Right kidney (tissue), 1 donor: Measurements from ENCODE around the gene OVCA2.

Experiments
- DNase-seq: peaks from one replicate; pipeline ENCODE4 v3.0.0-alpha.2; 2016

The OVCA2 gene

DNA sequence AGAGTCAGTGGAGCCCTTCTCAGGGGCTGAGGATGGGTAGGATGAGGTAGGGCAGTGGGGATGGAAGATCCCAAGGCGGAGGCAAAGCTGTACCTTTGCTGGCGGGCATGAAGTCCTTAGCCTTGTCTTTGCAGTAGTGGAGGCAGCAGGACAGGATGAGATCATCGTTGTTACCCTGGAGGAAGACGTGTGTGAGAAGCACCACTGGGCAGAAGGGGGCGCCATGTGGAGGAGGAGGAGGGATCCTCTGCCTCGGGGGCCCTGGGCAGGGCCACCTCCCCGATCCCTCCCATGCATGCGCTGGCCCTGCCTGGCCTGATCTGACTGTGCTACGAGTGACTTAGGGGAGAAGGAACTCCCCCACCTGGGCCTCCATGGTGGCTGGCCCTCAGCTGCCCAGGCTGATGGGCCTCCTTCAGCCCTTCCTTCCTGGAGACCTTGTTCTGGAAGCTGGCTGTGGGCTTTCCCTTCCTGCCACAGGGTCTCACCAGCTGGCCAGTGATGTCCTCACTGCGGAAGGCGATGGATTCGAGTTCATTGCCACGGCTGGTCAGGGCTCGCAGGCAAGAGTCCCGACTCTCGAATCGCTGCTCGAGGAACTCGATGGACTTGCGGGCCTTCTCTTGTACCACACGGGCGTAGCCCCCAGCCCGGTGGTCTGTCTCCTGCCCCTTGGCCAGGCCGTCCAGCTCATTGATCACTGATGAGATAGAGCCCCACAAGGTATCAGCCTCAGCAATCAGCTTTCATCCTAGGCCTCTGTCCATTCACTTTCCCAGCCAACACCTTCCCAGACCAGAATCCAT, 23.4 kb downstream of the OVCA2 start:
- DNase-seq, result peak; percentile 22

DNA sequence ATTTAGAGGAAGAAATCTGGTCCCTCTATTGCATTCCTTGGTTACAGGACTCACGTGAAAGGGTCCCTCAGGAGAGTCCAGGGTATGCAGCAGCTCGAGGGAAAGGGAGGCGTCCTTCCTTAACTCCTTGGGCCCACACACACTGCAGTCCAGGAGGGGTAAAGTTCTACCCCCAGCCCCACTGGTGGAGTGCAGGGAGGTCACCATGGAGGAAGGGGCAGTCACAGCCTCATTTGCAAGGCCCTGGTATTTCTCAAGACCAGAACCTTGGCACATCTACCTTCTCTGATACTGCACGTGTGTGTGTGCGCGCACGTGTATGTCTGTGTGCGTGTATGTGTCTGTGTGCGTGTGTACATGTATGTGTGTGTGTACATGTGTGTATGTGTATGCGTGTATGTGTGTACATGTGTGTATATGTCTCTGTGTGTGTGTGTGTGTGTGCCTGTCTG, 24.2 kb downstream of the OVCA2 start:
- DNase-seq, result peak; percentile 26

DNA sequence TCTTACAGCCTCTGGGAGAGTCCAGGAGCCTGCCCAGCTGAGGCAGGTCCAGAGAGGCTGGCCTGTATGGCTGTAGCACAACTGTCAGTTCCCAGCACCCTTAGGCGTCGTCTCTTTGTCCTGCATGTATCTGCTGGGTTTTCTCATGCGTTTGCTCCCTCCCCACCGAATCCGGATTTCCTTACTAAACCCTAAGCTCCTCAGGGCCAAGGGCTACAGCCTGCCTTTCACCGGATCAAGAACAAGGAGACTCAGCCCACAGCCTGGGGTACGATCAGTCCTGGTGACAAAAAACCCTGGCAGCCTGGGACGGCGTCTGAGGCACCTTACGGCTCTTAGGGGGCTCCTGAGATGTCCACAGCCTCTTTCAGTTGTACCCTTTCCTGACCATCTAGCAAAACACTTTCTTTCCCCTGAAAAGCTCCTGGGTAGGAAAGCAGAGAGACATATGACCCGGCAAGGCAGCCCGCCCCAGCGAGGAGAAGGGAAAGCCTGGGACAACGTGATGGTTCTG, 25.3 kb downstream of the OVCA2 start:
- DNase-seq, result peak; percentile 40

DNA sequence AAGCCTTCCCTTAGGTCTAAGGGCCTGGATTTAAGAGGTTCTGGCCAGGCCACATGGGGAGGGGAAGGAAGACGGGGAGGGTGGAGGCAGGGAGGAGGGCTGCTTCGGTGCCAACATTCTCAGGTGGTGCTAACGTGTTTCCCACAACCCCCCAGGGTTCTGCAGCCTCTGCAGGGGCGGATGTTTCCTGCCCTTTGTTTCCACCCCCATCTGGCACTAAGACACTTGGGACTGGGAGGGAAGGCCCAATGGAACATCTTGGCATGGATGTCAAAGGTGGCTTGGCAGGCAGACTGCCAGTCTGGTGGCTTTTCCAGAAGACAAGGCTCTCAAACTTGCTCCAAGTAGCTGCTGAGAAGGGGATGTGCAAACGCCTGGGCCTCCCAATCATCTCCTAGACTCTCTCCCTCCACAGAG, 25.8 kb downstream of the OVCA2 start:
- no peak for DNase-seq

DNA sequence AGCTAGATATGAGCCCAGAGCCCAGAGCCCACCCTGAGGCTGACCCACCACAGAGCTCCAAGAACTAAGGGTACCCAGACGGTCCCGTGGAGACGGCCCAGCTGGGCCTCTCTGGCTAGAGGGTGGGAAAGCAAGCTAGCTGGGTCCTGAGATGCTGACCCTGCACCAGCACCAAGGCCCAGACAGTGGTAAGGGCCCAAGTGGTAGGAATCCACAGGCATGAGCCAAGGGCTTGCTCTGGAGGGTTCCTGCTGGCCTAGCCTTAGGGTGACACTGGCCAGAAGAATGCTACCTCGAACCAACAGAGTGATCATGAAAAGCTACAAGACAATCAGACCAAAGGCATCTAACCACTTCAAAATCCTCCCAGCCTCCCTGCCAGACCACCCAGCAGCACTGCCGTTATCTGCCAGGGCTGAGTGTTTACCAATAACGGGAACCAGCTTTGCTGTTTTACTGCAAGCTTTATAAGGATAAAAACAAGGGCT, 26.3 kb downstream of the OVCA2 start:
- DNase-seq, result no peak

DNA sequence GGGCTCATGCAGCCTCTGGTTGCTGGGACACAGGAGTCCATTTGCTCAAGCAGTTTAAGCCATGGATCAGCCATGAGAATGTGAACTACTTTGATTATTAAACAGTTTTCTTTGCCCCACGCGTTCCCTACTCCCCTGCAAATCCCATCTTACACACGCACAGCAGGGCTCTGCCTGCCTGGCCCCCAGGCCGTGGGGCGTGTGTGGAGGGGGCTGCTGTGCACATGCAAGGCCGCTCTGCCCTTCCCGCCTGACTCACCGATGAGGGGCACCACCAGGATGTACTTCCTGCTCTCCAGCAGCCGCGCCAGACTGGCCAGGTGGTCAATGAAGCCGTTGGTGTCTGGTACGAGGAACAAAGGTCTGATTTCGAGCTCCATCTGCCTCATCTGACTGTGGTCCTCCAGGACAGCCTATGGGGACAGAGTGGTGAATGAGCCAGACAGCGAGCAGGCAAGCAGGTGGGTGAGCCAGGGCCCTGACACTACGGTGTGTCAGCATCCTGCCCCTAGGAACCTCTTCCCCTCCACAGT, 26.8 kb downstream of the OVCA2 start:
- DNase-seq, result no peak

DNA sequence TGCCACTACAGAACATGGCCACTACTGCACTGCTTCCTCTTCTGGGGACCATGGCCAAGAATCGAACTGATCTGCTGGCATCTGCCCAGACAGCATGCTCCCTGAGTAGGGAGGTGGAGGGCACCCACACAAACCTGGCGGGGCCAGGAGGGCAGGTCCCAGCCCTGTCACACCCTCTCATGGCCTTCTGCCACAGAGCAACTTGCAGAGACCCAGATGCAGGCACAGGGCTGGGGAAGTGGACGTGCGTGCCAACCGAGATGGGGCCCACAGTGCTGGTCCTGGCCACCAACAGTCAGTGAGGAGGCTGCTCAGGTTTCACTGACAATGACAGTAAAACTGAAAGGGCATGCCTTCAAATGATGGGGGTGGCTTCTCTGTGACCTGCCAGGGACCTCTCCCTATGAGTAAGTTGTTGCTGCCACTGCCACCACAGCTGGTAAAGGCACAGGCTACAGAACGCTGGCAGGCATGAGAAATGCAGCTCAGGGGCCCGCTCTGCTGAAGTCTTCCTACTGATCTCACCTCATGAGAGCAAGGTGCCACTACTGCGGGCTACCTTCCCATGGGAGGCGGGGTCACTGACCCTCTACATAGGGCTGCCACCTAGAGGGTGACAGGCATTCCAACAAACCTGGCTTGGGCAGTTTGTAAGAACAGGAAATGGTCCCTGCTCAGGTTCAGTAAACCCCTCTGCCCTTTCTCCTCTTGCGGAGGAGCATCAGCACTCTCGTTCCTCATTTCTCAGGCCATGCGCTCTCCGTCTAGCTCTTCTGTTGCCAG, 28.6 kb downstream of the OVCA2 start:
- DNase-seq, result no peak

DNA sequence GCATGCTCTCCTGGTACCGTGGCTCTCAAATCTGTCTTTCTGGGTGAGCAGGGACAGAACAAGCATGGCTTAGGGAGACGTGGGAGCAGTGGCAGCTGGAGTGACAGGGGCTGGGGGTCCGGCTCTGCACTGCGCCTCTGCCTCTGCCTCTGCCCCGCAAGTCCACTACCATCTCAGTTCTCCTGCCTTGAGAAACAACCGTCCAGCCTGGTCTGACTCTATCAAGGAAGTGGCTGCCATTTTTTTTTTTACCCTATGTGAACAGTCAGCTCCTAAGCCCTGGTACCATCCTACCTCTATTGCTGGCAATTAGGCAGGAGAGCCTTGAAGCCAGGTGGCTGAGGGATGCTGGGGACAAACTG, 29.2 kb downstream of the OVCA2 start:
- DNase-seq, result no peak

DNA sequence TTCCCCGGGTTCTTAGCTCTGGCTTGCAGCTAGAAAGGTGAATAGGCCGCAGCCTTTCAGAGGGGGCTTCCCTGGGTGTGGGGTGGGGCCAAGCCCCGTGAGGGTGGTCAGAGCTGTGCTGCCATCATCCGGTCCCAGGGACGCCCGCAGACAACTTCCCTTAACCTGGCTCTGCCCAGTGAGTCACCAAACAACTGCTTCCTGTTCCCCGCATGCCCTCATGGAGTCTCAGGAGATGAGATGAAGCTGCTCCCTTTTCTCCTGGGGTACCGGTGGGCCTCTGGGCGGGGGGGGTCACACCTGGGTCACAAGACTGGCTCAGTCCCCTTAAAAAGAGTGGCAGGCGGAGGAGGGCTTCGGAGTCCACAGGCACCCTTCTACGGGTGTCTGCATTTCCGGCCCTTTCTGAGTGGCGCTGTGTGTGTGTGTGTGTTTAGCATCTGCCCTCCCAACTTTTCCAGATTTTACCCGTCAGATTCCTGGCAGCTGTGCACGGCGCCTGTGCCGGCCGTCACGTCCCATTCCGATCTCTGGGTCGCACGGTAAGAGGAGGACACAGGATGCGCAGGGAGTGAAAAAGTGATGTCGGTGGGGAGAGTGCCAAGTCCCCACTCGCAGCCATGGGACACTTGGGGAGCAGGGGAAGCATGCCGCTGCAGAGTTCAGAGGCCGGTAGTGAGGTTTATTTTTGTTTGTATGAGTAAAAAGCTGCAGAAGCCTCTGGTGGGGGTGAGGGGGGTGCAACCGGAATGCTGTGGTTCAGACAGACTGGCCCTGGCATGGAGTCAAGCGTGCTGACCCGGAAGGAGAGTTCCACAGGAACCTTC, 29.8 kb downstream of the OVCA2 start:
- peak; percentile 54 for DNase-seq

DNA sequence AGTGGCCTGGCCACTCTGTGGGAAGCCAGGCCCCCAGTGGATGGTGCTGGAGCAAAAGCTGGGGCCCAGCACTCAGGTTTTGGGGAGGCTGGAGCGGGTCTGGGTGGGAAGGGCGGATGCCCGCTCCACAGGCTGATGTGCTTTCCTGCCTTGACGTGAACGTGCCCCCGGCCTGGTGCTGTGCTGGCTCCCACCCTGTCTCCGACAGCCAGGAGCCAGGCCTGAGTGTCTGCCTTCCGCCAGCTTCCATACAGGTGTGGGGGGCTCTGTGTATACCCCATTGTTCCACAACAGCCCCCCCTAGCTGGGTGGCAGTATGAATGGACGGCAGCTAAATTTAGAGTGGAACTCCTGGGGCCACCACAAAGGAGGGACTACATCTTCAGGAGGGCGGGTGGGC, 33.1 kb downstream of the OVCA2 start:
- DNase-seq, result peak; percentile 19

DNA sequence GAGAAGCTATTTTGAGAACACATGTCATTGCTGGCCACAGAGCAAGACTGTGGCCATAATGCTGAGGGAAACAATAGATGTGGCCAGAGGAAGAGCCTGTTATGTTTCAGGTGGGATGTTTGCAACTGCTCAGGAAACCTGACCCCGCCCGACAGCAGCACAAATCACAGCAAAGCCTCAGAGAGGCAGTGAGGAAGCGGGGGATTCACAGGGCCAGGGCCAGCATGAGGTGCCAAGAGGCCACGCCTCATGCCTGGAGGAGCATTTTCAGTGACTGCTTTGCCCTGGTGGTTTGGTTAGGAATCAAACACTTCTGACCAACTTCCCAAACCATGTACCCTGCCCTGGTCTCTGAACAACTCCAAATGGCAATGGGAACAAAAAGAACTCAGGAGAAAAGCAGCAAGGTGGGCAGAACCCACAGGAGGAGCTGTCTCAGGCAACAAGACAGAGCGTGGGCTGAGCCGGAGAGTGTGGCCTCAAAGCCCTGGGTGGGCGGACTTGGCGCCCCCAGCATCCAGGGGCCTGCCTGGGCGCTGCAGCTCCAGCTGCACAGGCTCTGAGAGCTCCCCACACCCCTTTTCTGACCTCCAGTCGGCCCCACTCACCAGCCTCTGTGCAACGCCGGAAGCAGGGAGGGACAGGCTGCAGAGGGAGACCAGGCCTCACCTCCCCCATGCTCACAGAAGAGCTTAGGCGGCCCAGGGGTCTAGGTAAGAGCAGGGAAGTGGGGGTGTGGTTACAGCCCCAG, 33.7 kb downstream of the OVCA2 start:
- DNase-seq, result peak; percentile 74

DNA sequence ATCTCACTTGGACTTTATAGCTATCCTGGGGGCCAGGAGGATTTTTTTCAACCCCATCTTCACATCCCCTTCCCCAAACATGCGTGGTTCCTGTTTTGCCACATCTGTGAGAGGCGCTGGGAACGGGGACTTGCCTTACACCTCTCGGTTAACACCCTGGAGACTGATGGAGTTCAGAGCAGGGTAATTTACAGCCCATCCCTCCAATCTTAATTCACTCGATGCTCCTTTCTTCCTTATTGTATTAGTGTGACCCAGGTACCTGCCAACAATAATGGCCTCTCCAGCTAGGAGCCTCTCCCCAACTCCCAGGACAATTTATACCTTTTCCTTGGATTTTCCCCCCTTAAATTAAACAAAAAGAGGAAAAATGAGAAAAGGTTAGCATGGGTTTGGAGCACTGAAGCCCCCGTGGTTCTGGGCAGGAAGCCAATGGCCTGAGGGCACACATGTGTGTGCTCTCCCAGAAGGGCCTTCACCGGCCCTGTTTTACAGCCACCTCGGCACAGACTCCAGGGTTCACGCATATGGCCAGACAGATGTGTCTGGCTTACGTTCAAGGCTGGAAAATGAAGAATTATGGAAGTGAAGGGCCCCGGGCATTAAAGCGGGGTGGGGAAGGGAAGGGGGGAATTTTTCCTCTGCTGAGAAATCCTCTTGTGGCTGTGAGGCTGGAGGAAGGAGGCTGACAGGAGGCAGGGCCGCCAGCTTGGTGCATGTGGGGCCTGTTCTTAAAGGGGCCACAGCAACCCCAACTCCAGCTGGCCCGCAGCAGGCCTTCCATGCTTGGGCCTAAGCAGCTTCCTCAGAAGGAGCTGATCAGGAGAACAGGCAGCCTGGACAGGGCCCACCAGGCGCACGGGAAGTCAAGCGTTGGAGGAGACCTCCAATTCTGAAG, 34.5 kb downstream of the OVCA2 start:
- peak; percentile 61 for DNase-seq

DNA sequence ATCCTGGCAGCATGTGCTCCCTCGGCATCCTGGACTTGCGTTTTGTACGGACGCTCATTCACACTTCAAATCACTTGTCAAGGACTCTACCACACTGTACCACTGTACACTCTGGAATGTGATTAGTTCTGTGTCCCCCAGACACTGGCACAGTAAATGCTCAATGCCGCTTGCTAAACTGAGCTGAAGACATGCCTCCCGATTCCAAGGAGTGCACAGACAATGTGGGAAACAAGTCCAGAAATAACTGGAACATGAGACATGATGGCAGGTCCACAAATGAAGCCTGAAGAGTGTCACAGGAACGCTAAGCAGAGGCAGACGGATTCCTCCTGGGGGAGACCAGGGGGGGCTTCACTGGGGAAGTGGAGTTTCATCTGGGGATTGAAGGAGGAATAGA, 35.2 kb downstream of the OVCA2 start:
- DNase-seq, result no peak

DNA sequence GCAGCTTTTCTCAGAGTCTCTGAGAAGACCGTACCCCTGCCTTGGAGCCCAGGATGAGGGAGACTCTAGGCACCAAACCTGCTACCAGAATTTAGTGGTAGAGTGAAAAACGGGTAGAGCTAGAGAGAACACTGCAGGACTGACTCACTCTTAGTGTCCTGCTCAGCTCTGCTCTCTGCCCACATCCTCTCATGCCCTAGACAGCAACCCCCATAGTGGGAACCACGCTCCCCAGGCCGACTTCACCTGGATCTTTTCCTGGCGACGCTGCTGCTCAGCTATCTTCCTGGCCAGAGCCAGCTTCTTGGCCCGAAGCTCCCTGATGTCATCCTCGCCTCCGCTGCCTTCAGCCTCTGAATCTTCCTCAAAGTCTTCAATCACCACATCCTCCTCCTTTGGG, 39.7 kb downstream of the OVCA2 start:
- DNase-seq, result no peak

DNA sequence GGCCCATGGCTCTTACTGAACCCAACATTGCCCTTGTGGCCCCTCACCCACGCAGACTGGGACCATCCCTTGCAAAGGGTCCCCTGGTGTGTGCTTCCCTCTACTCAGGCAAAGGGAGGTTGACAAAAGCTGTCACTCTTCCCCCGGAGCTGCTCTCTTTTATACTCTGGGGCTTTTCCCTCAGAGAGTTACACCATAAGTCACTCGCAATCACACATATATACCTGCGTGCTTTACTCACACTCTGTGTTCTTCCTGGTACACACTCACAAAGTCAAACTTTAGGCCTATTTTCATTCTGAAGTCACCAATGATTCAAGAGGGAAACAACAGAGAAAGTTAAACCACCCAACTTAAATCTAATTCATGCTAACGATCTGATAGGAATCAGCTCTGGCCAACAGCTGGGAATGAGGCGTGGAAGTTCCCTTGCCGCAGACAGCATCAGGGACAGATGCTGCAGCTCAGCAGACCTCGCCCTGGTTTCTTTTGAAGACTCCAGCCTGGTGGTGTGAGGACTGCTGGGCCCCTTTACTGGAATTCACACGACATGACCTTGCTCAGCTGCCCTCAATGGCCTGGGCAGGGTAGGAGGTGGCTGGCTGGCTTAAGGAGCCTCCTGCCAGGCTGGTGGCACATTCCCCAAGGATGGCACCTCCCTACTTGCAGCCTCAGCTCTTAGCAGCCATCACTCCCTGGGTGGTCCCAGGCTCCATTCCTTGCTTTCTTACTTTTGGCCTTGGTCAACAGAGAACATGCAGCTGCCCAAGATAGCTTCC, 40.4 kb downstream of the OVCA2 start:
- DNase-seq, result no peak

DNA sequence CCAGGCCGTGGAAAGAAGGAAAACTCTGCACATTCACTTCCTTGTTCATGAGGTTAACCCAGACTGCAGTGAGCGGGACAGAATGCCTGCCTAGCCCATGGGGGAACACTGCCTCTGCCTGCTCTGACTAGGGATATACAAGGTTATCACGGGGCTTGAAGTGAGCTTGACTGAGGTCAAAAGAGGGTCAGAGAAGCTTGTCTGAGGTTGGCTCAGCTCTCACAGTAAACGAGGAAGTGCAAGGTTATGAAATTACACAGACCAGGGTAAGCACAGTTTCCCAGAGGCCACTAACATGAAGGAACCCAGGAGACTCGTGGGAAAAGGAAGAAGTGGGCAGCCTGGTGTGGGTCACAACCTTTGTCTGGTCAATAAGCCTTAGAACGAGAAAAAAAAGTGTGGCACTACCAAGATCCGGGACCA, 41.8 kb downstream of the OVCA2 start:
- no peak for DNase-seq

DNA sequence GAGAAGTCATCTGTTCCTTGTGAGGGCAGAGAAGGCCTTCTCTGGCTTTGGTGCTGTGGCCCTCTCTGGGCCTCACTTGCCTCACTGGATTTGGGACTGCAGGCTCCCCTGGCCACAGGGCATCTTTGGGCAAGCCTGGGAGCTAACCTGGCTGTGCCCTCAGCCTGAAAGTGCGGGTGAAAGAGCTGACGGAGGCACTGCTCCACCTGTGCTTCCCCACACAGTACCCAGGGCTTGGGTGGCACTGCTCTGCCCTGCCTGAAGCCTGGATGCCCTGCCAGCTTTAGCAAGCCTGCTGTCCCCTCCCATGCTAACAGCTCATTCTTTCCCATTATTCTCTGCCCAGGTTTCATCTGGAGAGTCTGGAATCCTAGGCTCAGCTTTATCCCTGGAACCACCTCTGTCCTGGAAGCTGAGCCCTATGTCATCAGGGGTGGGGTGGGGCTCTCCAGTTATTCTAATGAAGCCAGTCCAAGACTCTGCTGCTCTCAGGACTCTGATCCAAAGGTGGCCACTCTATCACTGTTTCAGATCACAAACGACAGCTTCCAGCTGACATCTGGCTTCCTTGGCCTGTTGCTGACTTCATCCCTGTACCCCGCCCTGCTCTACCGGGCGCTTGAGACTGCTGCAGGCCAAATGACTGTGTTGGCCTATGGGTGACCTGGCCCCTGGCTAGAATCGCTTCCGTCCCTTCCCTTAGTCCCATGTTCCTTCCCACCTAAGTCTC, 42.4 kb downstream of the OVCA2 start:
- no peak for DNase-seq

DNA sequence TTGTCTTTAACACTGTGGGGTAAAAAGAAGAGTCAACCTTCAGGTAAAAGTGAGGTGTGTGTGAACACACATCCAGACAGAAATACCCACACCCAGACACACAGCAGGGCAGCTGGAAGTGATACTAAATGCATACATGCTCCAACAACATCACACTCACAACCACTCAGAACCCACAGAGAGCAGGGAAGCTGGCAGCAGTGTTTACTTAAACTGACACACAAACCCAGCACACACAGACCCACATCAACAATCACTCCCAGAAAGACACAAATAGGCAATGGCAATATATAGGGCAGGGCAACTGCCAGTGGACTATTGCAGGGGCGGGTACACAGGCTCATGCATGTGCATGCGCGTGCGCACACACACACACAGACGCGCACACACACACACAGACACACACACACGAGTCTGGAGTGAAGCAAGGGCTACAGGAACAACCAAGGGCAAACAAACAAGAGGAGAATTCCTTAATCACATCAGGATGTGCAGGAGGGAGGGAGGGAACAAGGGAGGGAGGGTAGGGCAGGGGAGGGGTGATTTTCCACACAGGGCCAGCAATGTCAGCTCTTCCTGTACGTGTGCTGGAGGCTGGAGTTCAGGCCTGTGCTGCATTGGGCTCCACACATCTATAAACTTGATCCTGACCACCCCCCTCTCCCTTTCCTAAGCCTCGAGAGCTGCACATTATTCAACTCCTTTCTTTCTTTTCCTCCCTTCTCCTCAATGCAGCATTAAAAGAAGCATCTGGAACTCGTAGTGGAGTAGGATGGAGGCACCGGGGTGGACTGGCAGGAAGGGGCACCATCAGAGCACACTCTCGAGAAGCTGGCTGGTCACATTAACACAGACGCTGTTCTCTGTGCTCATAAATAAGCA, 43.2 kb downstream of the OVCA2 start:
- DNase-seq, result no peak
